Panc1 (cell line): ENCODE data around the gene SNX1.

Source experiments
- POLR2AphosphoS5 ChIP-seq: IDR thresholded peaks from 2 replicates; pipeline ENCODE4 v1.6.1; 2012; ENCODE audit warnings: mild to moderate bottlenecking, low read depth, low read length, moderate library complexity
- SIN3A ChIP-seq: IDR thresholded peaks from 2 replicates; pipeline ENCODE4 v1.6.1; 2012; ENCODE audit warnings: low read depth, mild to moderate bottlenecking, low read length, moderate library complexity, borderline replicate concordance; ENCODE audit not compliant: insufficient read depth
- TCF7L2 ChIP-seq: IDR thresholded peaks from 2 replicates; pipeline ENCODE4 v1.6.1; 2011; ENCODE audit warnings: mild to moderate bottlenecking, low read depth, low read length, inconsistent platforms
- TF ChIP-seq, protein P1 (sequence below), 2 experiments: IDR thresholded peaks; 2 replicates each; pipeline ENCODE4 v1.6.1; 2011 to 2012; ENCODE audit warnings: low read depth in 2 of 2, control low read depth in 1 of 2, low read length in 1 of 2, mild to moderate bottlenecking in 1 of 2, moderate library complexity in 1 of 2; ENCODE audit not compliant: insufficient read depth in 1 of 2
- TF ChIP-seq, protein P2 (sequence below): fragments of 450-650 bp; IDR thresholded peaks from 2 replicates; pipeline ENCODE4 v1.5.1; 2017; ENCODE audit warnings: mild to moderate bottlenecking

DNA sequence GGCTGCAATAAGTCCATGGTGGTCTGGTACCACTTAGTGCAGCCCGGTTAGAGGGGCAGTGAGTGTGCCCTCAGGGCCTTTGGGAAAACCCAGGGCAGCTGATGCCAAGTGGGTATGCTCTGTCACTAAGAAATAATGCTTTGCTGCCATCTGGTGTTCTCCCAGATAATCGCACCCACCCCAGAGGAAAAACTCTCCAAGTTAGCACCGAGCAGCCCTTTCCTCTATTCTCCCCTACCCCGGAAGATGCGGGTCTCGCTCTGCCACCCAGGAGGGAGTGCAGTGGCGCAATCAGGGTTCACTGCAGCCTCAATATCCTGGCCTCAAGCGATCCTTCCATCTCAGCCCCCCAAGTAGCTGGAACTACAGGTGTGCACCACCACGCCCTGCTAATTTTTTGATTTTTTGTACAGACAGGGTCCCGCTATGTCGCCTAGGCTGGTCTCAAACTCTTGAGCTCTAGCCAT lies 28.2 kb upstream of the SNX1 start:
- TF ChIP-seq, protein P1, sequence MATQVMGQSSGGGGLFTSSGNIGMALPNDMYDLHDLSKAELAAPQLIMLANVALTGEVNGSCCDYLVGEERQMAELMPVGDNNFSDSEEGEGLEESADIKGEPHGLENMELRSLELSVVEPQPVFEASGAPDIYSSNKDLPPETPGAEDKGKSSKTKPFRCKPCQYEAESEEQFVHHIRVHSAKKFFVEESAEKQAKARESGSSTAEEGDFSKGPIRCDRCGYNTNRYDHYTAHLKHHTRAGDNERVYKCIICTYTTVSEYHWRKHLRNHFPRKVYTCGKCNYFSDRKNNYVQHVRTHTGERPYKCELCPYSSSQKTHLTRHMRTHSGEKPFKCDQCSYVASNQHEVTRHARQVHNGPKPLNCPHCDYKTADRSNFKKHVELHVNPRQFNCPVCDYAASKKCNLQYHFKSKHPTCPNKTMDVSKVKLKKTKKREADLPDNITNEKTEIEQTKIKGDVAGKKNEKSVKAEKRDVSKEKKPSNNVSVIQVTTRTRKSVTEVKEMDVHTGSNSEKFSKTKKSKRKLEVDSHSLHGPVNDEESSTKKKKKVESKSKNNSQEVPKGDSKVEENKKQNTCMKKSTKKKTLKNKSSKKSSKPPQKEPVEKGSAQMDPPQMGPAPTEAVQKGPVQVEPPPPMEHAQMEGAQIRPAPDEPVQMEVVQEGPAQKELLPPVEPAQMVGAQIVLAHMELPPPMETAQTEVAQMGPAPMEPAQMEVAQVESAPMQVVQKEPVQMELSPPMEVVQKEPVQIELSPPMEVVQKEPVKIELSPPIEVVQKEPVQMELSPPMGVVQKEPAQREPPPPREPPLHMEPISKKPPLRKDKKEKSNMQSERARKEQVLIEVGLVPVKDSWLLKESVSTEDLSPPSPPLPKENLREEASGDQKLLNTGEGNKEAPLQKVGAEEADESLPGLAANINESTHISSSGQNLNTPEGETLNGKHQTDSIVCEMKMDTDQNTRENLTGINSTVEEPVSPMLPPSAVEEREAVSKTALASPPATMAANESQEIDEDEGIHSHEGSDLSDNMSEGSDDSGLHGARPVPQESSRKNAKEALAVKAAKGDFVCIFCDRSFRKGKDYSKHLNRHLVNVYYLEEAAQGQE (IDR thresholded peaks at IDR 0.05; ENCODE audit: insufficient read depth in 1 of 2, low read depth in 2 of 2, low read length in 1 of 2) = no peak
- TF ChIP-seq POLR2AphosphoS5 = no peak; the same call in 1 of the 2 replicates
- TF ChIP-seq, protein P2, sequence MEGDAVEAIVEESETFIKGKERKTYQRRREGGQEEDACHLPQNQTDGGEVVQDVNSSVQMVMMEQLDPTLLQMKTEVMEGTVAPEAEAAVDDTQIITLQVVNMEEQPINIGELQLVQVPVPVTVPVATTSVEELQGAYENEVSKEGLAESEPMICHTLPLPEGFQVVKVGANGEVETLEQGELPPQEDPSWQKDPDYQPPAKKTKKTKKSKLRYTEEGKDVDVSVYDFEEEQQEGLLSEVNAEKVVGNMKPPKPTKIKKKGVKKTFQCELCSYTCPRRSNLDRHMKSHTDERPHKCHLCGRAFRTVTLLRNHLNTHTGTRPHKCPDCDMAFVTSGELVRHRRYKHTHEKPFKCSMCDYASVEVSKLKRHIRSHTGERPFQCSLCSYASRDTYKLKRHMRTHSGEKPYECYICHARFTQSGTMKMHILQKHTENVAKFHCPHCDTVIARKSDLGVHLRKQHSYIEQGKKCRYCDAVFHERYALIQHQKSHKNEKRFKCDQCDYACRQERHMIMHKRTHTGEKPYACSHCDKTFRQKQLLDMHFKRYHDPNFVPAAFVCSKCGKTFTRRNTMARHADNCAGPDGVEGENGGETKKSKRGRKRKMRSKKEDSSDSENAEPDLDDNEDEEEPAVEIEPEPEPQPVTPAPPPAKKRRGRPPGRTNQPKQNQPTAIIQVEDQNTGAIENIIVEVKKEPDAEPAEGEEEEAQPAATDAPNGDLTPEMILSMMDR = peak; percentile 86
- TF ChIP-seq TCF7L2 = no peak
- no peak for TF ChIP-seq SIN3A
